Loucy (cell line): ENCODE data around the gene OR52B6.

Experiments used
- H2AFZ ChIP-seq: fragments of 200-600 bp; sonication (generic); 2 replicates; pipeline ENCODE4 v1.6.0; 2016; ENCODE audit warnings: antibody characterized with exemption, mild to moderate bottlenecking, low read length, moderate library complexity
- H3F3A ChIP-seq: fragments of 200-600 bp; 2 replicates; pipeline ENCODE4 v1.6.0; 2016; ENCODE audit warnings: antibody characterized with exemption, low read depth, mild to moderate bottlenecking
- H3K27me3 ChIP-seq: fragments of 200-600 bp; sonication (generic); 2 replicates; pipeline ENCODE4 v1.6.1; 2014; ENCODE audit warnings: low read length, mild to moderate bottlenecking; ENCODE audit not compliant: insufficient read depth, poor library complexity, severe bottlenecking
- H3K36me3 ChIP-seq: fragments of 200-600 bp; sonication (generic); 2 replicates; pipeline ENCODE4 v1.6.1; 2016; ENCODE audit warnings: low read length; ENCODE audit not compliant: insufficient read depth
- H3K4me1 ChIP-seq: fragments of 200-600 bp; sonication (generic); 2 replicates; pipeline ENCODE4 v1.5.1; 2014; ENCODE audit warnings: low read length, mild to moderate bottlenecking; ENCODE audit not compliant: insufficient read depth, poor library complexity, severe bottlenecking
- H3K4me2 ChIP-seq: fragments of 200-600 bp; sonication (generic); 2 replicates; pipeline ENCODE4 v1.6.0; 2014; ENCODE audit warnings: antibody characterized with exemption, low read length, low read depth, mild to moderate bottlenecking; ENCODE audit not compliant: poor library complexity, severe bottlenecking
- H3K4me3 ChIP-seq: fragments of 200-600 bp; sonication (generic); 2 replicates; pipeline ENCODE4 v1.5.1; 2014; ENCODE audit warnings: low read length, mild to moderate bottlenecking, mixed read lengths; ENCODE audit not compliant: poor library complexity, severe bottlenecking
- H3K79me2 ChIP-seq: fragments of 200-600 bp; sonication (generic); 2 replicates; pipeline ENCODE4 v1.6.1; 2014; ENCODE audit warnings: low read length; ENCODE audit not compliant: insufficient read depth
- H3K9ac ChIP-seq: fragments of 200-600 bp; sonication (generic); 2 replicates; pipeline ENCODE4 v1.6.0; 2014; ENCODE audit warnings: mild to moderate bottlenecking, low read depth, low read length, moderate library complexity; ENCODE audit not compliant: poor library complexity, severe bottlenecking
- H3K9me2 ChIP-seq: fragments of 200-600 bp; sonication (generic); replicated peaks from 2 replicates; pipeline ENCODE4 v1.6.1; 2016; ENCODE audit warnings: low read depth, low read length, mixed read lengths
- H3K9me3 ChIP-seq: fragments of 200-600 bp; sonication (generic); 2 replicates; pipeline ENCODE4 v1.6.1; 2014; ENCODE audit warnings: mild to moderate bottlenecking, antibody characterized with exemption, low read length, low read depth; ENCODE audit not compliant: insufficient read depth
- H4K20me1 ChIP-seq: fragments of 200-600 bp; sonication (generic); 2 replicates; pipeline ENCODE4 v1.6.0; 2014; ENCODE audit warnings: antibody characterized with exemption, low read length, mild to moderate bottlenecking; ENCODE audit not compliant: insufficient read depth, poor library complexity, severe bottlenecking
- CTCF ChIP-seq: fragments of 200-600 bp; sonication (generic); conservative IDR thresholded peaks from 2 replicates; pipeline ENCODE4 v1.5.1; 2014; ENCODE audit warnings: mild to moderate bottlenecking, antibody characterized with exemption, low read length
- EZH2phosphoT487 ChIP-seq: fragments of 200-600 bp; IDR thresholded peaks from 2 replicates; pipeline ENCODE4 v1.6.1; 2018; ENCODE audit warnings: antibody characterized with exemption, mild to moderate bottlenecking, moderate library complexity, borderline replicate concordance

The OR52B6 gene

GRCh38 chr11:5620651-5621521 lies 40.2 kb downstream of the OR52B6 start:
- 0 out of 2 replicates have a peak, but pooled peaks cover 5% of the 10 kb centered on the region for H3K79me2 ChIP-seq
- H3K4me1 ChIP-seq, result peaks cover 14% of the 10 kb centered on the region
- no peaks in the 10 kb centered on the region for H3K9me2 ChIP-seq
- no peaks in the 10 kb centered on the region for H3K27me3 ChIP-seq
- no peaks in the 10 kb centered on the region for H3K9me3 ChIP-seq
- no peak overlapping the region for H3K4me3 ChIP-seq
- TF ChIP-seq CTCF (no peak), EZH2phosphoT487 (no peak)
- no peaks in the 10 kb centered on the region for H3K36me3 ChIP-seq
- no peaks in the 10 kb centered on the region for H3F3A ChIP-seq
- H3K9ac ChIP-seq, result no peak overlapping the region
- no peak overlapping the region for H2AFZ ChIP-seq
- H4K20me1 ChIP-seq, result no peaks in the 10 kb centered on the region
- no peak overlapping the region for H3K4me2 ChIP-seq

- Histone ChIP-seq H3K36me3 (no peaks in the 10 kb centered on the region), H3F3A (no peaks in the 10 kb centered on the region), H2AFZ (no peak overlapping the region), H3K9me2 (no peaks in the 10 kb centered on the region), H3K9me3 (no peaks in the 10 kb centered on the region), H3K27me3 (no peaks in the 10 kb centered on the region), H3K4me2 (no peak overlapping the region), H3K9ac (no peak overlapping the region), H4K20me1 (no peaks in the 10 kb centered on the region), H3K4me1 (peaks cover 15% of the 10 kb centered on the region), H3K79me2 (0 out of 2 replicates have a peak, but pooled peaks cover 5% of the 10 kb centered on the region), H3K4me3 (no peak overlapping the region)
- no peak for TF ChIP-seq CTCF
- TF ChIP-seq EZH2phosphoT487, result no peak
Observed at GRCh38 chr11:5621580-5621979, 40.9 kb downstream of the OR52B6 start.

- Histone ChIP-seq H3K9me3 (no peaks in the 10 kb centered on the region), H3K36me3 (no peaks in the 10 kb centered on the region), H2AFZ (no peak overlapping the region), H3K4me2 (no peak overlapping the region), H3K79me2 (0 out of 2 replicates have a peak, but pooled peaks cover 5% of the 10 kb centered on the region), H4K20me1 (no peaks in the 10 kb centered on the region), H3K9me2 (no peaks in the 10 kb centered on the region), H3K9ac (no peak overlapping the region), H3K4me3 (no peak overlapping the region), H3K27me3 (no peaks in the 10 kb centered on the region), H3K4me1 (peaks cover 27% of the 10 kb centered on the region), H3F3A (no peaks in the 10 kb centered on the region)
- no peak for TF ChIP-seq EZH2phosphoT487
- TF ChIP-seq CTCF, result no peak
Observed at GRCh38 chr11:5622802-5623201, 42.1 kb downstream of the OR52B6 start.
